8988T (cell line): ENCODE data around the gene EIF5A2.
"Not testable (repeated sequence)": the region's sequence is repeated elsewhere in the genome, so short reads cannot be mapped to it uniquely, and the experiment has no call there.

Source experiments
- DNase-seq: peaks from one replicate; pipeline ENCODE4 v3.0.0; 2011

Gene EIF5A2

DNA sequence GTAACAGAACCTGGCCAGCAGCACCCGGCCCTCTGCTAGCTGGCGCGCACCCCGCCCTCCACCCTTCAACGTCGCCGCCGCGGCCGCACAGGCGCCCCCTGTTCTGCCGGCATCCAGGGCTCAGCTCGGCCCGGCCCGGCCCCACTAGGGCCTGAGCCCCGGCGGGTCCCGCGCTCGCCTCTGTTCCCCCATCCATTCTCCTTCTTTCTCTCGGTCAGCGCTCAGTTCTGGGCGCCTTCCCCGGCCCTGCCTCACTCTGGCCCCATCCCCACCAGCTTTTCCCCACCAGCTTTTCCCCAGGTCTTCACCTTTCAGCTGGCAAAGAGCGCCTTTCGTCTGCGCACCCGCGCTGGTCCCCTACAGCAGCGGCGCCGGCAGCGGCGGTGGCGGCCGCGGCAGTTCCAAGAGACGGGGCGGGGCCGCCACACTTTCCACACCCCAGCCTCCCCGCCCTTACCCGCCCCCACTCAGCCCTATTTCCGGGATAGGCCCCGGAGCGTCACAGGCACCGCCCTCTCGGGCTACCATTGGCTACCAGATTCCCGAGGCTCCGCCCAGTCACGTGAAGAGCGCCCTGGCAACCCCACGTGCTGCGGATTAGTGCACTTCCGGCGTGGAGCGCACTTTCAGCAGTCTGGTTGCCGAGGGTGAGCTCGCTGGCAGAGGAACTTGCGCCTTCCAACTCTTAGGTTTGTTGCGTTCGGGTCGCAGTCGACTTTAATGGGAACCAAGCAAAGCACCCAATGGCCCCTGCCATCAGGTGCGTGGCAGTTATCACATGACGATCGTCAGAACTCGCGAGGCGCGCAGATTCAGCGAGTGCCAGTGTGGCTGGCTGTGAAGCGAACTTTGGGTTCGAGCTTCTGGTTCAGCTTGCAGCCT lies at the start of gene EIF5A2:
Gene EIF5A2, minus strand, starts transcription at position 403 of the 882 bp plus-strand sequence. CDS start 831 bp downstream, outside the sequence.
- peak; percentile 94 for DNase-seq

DNA sequence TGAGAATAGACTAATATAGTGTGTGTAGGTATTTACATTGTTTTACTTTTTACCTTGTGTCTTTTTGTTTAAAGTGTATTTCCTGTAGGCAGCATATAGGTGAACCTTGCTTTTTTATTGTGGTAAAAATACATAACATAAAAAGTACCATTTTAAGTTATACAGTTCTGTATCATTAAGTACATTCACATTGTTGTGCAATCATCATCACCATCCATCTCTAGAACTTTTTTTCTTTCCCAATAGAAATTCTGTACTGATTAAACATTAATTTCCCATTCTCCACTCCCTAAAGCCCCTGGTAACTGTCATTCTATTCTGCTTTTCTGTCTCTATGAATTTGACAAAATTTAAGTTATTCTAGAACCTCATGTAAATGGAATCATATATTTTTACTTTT lies 48.2 kb upstream of the EIF5A2 start:
- DNase-seq, result no peak

DNA sequence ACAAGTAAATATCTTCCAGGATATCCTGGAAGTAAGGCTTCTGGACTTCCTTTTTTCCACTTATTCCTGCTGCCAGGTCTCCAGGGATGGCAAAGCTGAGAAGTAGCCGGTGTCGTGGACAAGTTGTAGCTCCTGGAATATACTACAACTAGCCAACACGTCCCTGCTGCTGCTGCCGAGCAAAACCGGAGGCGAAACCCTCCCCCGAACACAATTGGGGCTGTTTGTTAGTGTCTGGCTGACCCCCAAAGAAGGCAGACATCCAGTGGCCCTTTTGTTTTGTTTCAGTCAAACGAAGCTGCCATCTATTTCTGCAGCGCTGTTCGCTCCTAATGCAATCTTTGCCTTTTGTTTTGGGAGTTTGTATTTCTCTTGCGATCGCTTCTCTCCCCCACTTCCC lies 45.3 kb upstream of the EIF5A2 start:
- DNase-seq, result no peak

DNA sequence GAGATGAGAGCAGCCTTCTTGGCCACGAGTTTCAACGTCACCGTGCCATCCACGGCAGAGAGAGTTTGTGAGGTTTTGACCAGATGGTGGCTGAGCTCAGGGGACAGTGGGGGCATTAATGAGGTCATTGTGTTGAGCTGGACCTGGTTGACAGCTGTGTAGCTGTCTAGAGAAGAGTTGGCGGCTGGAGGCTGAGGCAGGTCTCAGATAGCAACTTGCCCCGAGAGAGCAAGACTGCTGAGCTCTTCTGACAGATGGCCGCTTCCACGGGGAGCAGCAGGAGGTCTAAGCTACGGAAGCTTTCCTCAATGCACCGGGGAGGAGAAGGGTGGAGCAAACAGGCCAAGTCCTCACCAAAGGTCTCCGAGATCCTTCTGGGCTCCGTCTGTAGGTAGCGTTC lies 44.8 kb upstream of the EIF5A2 start:
- no peak for DNase-seq

DNA sequence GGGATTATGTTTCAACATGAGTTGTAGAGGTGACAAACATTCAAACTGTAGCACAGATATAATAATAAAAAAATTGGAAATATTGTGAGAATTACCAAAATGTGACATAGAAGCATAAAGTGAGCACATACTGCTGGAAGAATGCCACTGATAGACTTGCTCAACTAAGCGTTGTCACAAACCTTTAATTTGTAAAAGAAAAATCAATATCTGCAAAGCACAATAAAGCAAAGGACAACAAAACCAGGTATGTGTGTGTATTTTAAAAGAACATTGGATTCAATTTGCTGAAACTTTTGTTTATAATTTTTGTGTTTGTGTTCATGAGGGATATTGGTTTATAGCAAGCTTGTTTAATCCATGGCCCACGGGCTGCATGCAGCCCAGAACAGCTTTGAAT lies 40.8 kb upstream of the EIF5A2 start:
- no peak for DNase-seq

DNA sequence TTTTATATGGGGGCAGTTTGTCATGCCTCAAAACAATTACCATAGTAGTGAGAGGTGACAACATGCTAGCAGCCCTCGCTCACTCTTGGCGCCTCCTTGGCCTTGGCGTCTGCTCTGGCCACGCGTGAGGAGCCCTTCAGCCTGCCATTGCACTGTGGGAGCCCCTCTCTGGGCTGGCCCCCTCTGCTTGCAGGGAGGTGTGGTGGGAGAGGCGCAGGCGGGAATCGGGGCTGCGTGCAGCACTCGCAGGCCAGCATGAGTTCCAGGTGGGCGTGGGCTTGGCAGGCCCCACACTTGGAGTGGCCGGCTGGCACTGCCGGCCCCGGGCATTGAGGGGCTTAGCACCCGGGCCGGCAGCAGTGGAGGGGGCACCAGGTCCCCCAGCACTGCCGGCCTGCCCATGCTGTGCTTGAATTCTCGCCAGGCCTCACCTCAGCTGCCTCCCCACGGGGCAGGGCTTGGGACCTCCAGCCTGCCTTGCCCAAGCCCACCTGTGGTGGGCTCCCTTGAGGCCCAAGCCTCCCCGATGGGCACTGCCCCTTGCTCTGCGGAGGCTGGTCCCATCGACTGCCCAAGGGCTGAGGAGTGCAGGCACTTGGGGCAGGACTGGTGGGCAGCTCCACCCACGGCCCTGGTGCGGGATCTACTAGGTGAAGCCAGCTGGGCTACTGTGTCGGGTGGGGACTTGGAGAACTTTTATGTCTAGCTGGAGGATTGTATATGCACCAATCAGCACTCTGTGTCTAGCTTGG lies 38.8 kb upstream of the EIF5A2 start:
- DNase-seq, result no peak

DNA sequence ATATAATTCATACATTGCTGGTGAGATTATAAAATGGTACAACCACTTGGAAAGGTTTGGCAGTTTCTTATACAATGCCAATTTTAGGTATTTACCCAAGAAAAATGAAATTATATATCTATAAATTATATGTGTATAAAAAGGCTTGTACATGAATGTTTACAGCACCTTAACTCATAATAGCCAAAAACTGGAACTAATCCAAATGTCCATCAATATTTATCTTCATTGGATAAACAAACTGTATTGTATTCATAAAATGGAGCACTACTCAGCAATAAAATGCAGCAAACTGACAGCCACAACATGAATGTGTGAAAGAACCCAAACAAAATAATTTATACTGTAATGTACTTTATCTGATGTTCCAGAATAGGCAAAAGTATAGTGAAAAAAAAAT lies 33.6 kb upstream of the EIF5A2 start:
- no peak for DNase-seq

DNA sequence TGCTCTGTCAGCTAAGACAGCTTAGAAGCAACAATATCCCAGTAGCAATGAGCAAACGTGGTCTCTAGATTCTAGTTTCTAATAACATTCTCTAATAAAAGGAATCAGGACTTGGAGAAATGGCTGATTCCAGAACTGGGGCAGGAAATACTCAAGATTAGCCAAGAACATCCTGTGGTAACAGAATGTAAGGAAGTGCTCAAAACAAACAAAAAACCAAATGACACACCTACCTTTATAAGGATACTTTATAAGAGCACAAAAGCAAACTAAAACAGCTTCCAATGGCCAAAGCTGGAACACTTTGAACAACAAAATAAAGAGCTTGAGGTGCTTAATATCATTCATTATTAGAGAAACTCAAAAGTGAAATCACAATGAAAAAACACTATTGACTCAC lies 33.1 kb upstream of the EIF5A2 start:
- no peak for DNase-seq

DNA sequence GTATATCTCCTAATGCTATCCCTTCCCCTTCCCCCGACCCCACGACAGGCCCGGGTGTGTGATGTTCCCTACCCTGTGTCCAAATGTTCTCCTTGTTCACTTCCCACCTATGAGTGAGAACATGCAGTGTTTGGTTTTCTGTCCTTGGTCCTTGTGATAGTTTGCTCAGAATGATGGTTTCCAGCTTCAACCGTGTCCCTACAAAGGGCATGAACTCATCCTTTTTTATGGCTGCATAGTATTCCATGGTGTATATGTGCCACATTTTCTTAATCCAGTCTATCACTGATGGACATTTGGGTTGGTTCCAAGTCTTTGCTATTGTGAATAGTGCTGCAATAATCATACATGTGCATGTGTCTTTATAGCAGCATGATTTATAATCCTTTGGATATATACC lies 24.6 kb upstream of the EIF5A2 start:
- not testable (repeated sequence) for DNase-seq

DNA sequence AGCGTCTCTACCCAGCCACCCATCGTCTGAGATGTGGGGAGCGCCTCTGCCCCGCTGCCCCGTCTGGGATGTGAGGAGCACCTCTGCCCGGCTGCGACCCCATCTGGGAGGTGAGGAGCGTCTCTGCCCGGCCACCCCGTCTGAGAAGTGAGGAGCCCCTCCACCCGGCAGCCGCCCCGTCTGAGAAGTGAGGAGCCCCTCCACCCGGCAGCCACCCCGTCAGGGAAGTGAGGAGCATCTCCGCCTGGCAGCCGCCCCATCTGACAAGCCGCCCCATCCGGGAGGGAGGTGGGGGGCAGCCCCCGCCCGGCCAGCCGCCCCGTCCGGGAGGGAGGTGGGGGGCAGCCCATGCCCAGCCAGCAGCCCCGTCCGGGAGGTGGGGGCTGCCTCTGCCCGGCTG lies 15.1 kb upstream of the EIF5A2 start:
- not testable (repeated sequence) for DNase-seq

DNA sequence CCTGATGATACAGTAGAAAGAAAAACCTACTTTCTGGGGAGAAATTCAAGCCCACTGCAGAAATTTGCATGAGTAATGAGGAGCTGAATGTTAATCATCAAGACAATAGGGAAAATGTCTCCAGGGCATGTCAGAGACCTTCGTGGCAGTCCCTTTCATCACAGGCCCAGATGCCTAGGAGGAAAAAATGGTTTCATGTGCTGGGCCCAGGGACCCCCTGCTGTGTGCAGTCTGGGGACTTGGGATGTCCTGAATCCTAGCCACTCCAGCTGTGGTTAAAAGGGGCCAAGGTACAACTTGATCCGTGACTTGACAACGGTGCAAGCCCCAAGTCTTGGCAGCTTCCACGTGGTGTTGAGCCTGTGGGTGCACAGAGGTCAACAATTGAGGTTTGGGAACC lies 10.3 kb upstream of the EIF5A2 start:
- no peak for DNase-seq

DNA sequence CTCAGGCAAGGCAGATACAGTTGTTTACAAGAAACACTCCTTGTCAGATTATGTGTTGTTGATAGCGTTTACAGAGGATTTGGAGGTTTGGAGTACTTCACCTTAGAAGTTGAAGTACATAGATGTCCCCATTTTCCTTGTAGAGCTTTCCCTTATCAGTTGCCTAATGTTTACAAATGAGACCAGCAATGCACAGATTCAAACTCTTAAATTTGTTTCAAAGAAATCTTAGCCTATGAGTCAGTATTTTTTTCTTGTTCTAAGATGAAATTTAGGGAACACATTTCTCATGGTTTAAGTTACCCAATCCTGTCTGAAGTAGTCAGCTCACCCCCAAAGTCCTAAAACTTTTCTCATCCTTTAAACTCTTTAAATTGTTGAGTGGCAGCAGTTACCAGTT lies 6.3 kb upstream of the EIF5A2 start:
- no peak for DNase-seq

DNA sequence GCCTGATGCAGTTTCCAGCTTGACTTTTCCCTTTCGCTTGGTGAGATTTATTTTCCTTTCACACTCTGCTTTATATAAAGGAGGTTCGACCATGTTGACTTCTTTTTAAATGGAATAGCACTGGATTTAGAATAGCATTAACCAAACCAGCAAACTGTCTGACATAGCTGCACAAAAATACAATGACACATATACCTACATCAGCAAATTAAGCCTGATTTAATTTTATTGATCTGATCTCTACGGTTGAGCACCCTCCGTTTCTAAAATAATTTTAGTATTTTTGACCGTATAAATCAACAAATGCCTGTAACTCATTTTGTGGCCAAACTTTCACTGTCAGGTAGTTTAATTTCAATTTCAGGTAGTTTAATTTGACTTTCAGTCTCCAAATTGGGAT lies 5.8 kb upstream of the EIF5A2 start:
- no peak for DNase-seq

DNA sequence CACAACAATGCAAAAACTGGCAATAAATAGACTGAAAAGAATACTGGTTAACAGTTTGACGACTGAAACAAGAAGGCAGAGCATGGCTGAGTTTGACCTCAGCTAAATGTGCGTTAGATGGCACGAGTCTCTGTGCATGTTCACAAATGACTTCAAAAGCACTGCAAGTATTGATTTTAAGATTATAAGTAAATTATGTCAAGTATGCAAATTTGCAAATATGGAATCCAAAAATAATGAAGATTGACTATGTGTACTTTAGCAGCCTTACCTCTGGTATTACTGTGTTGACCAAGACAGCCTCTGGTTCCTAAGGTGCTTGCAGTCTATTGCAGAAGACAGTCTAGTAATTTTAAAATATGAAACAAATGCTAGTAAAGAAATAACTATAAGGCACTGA lies 2.6 kb upstream of the EIF5A2 start:
- no peak for DNase-seq

DNA sequence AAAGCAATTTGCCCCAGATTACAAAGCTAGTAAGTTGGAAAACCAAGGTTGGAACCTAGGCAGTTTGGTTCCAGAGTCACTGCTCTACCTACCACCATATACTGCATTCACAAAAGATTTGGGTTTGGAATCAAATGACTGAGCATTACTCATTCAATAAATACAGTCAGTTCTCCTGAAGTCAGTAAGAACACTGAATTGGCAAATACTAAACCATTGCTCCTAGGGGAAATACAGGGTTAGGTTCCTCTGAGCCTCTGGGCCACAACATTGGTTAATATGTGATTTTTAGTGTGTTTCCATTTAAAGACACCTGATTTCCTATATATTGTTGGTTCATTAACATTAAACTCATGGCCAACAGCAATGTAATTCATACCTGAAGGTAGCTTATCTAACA lies 2.1 kb upstream of the EIF5A2 start:
- DNase-seq, result no peak

DNA sequence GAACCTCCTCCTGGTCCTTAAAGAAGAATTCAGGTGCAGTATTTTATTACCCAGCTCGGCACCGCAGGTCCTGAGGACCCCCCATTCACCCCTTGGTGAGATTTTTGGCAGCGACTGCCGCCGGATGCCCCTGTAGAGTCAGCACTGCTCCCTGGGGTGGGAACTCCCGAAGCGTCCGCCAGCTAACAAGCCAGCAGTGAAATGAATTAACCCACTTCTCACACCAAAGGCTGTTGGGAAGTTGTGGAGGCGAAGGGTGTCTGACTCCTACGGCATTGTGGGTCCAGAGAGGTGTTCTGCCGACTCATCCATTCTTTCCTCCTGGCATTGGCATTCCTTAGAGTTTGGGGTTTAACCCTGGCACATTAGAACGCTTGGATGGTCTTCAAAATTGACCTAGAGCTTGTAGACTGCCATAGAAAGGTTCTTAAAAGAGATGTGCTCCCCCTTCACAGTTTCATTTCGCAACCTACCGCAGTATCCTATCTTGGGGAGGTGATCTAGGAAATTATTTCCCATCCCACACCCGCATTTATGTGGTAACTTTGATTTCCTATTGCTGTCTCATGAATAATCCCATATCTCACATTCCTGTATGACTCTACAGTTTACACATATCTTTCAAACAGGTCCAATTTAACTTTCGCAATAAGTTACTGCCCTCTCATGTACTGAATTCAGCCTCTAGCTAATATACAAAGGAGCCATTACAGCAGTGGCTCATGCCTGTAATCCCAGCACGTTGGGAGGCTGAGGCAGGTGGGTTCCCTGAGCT lies 879 bp upstream of the EIF5A2 start:
- no peak for DNase-seq

DNA sequence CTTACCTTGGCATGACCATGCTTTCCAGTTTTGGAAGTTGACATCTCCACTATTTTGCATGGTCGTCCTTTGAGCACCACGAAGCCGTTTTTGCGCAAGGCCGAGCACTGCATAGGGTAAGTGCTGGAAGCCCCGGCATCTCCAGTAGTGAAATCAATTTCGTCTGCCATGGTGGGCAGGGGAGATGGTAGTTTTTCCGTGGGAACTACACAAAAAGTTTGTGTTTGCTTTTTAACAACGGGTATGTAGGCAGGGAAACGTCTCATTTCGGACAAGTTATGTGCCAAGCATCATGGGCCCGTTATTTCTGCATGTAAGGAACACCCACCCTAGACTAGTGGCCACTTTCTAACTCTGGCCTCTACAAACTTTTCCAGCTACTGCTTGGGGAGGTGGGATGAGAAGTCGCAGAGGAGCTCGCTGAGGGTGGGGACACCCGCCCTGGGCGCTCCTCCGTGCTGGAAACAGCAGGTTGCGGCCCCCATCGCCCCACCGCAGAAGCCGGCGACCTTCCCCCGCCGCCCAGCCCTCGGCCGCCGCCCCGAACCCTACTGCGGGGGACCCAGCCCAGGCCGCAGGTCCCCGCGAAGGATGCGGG lies 701 bp downstream of the EIF5A2 start:
- DNase-seq, result peak; percentile 27

DNA sequence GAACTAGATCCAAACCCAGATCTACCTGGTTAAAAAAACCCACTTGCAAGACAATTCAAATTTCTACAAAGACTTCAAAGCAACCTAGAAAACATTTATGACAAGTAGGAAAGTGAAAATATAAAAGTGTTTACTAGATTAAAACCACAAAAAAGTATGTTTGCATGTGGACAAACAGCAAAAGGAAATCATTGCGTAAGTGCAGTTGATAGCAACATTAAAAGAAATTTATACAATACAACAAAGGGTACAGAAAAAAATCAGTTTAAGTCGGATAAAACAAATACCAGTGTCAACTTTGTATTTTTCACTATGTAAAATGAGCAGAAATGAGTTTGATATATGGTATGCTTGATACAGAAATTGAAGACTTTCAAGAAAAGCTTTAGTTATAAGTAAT lies 2.6 kb downstream of the EIF5A2 start:
- no peak for DNase-seq

DNA sequence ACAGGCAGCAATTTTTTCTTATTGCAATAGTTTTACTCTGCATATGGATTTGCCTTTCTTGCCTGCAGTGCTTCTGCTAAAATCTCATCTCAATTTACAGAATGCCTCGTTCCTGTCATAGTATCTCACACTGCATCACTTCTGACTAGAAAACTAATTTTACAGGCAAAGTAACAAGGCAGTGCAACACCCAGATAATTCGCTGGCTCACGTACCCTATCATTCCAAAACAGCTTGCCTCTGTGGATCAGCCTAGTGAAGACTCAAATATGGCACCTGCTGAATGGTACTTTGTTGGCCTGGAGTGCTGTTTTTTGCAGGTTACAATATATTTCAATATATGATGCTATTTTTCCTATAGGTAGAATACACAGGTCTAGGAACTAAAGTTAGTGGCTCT lies 5.3 kb downstream of the EIF5A2 start:
- DNase-seq, result no peak

DNA sequence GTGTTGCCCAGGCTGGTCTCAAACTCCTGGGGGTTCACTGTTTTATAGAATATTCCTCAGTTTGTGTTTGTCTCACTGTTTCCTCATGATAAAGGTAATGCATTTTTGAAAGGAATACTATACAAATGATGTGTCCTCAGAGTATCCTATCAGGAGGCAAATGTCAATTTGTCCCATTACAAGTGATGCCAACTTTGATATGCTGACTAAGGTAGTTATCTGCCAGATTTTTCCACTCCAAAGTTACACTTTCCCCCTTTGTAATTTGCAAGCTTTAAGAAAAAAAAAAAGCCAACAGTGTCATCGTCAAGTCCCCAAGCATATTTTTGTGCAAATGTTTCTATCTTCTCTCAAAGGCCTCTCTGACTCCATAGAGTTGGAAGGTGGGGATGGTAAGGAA lies 9.0 kb downstream of the EIF5A2 start:
- DNase-seq, result no peak

DNA sequence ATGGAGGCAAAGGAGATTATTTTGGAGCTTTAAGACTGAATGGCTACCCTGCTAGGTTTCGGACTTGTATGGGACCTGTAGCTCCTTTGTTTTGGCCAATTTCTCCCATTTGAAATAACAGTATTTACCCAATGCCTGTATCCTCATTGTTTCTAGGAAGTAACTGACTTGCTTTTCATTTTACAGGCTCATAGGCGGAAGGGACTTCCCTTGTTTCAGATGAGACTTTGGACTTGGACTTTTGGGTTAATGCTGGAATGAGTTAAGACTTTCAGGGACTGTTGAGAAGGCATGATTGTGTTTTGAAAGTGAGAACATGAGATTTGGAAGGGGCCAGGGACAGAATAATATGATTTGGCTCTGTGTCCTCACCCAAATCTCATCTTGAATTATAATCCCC lies 10.5 kb downstream of the EIF5A2 start:
- DNase-seq, result no peak

DNA sequence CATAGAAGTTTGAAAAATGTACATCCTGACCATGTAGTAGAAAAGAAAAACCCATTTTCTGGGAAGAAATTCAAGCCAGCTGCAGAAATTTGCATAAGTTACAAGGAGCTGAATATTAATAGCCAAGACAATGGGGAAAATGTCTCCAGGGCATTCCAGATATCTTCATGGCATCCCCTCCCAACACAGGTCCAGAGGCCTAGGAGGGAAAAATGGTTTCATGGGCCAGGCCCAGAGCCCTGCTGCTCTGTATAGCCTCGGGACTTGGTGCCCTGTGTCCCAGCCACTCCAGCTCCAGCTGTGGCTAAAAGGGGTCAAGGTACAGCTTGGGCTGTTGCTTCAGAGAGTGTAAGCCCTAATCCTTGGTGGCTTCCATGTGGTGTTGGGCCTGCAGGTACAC lies 11.2 kb downstream of the EIF5A2 start:
- not testable (repeated sequence) for DNase-seq

DNA sequence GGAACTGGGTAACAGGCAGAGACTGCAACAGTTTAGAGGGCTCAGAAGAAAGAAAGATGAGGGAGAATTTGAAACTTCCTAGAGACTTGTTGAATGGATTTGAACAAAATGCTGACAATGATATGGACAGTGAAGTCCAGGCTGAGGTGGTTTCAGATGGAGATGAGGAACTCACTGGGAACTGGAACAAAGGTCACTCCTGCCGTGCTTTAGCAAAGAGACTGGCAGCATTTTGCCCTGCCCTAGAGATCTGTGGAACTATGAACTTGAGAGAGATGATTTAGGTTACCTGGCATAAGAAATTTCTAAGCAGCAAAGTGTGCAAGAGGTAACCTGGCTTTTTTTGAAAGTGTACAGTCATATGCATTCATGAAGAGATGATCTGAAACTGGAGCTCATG lies 11.7 kb downstream of the EIF5A2 start:
- no peak for DNase-seq
